GM19351 (cell line): ENCODE measurements around the gene PRRC2A.

Source experiments
- ATAC-seq: cut with Tn5 transposase; IDR thresholded peaks from one replicate; pipeline ENCODE4 v1.9.1; 2021; ENCODE audit warnings: mild to moderate bottlenecking, moderate library complexity; ENCODE audit not compliant: unreplicated experiment

The PRRC2A gene

GRCh38 chr6:31621991-31622390 lies 1.5 kb downstream of the PRRC2A start:
- no peak for ATAC-seq

DNA sequence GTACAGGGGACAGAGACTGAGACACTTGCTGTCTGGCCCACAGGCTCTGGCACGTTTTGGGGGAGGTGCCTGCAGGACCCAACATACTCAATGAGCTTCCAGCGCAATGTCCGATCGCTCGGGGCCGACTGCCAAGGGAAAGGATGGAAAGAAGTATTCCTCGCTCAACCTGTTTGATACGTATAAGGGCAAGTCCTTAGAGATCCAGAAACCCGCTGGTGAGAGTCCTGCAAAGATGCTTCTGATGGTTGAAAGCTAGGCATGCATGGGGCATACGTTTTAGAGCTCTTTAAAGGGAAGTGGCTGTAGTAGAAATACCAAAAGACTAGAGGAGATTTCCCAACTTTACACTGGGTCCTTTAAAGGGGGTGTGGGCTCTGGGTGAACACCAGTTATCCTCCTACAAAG lies 2.2 kb downstream of the PRRC2A start:
- no peak for ATAC-seq

DNA sequence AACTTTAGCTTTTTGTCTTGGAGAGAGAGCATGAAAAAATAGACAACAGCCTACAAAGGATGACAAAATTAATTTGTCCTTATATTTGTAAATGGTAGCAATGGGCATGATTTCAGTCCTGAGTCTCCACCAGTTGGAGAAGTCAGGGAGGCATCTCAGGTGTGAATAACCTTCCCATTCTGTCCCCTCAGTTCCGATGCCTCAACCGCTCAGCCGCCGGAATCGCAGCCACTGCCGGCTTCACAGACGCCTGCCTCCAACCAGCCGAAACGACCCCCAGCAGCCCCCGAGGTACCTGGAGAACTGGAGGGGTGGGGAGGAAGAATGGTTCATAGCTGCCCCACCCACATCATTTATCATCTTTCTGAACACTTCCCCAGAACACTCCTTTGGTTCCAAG lies 3.6 kb downstream of the PRRC2A start:
- ATAC-seq = no peak

- no peak for ATAC-seq
These were observed 6.4 kb downstream of the PRRC2A start for GRCh38 chr6:31626952-31627351.

DNA sequence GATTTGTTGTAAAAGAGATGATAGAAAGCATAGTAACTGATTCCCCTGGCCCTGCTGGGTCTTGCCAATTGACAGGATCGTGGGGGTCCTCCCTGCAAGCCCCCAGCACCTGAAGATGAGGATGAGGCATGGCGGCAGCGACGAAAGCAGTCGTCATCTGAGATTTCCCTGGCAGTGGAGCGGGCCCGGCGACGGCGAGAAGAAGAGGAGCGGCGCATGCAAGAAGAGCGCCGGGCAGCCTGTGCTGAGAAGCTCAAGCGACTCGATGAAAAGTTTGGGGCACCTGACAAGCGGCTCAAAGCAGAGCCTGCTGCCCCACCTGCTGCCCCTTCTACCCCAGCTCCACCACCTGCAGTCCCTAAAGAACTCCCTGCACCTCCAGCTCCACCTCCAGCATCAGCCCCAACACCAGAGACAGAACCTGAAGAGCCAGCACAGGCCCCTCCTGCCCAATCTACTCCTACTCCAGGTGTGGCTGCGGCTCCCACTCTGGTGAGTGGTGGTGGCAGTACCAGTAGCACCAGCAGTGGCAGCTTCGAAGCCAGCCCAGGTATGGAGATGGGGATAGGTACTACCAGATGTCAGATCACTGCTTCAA lies 7.3 kb downstream of the PRRC2A start:
- ATAC-seq = no peak

DNA sequence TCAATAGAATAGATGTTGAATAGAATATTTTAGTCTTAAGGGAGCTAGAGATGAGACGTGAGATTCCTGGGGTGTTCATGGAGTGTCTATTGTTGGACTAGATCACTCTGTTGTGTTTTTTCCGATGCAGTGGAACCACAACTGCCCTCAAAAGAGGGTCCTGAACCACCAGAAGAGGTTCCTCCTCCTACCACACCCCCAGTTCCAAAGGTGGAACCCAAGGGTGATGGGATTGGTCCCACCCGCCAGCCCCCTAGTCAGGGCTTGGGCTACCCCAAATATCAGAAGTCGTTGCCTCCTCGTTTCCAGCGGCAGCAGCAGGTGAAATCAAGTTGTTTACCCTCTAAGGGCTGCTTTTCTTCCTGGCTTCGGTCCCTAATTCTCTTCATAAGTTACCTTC lies 8.5 kb downstream of the PRRC2A start:
- ATAC-seq = no peak

DNA sequence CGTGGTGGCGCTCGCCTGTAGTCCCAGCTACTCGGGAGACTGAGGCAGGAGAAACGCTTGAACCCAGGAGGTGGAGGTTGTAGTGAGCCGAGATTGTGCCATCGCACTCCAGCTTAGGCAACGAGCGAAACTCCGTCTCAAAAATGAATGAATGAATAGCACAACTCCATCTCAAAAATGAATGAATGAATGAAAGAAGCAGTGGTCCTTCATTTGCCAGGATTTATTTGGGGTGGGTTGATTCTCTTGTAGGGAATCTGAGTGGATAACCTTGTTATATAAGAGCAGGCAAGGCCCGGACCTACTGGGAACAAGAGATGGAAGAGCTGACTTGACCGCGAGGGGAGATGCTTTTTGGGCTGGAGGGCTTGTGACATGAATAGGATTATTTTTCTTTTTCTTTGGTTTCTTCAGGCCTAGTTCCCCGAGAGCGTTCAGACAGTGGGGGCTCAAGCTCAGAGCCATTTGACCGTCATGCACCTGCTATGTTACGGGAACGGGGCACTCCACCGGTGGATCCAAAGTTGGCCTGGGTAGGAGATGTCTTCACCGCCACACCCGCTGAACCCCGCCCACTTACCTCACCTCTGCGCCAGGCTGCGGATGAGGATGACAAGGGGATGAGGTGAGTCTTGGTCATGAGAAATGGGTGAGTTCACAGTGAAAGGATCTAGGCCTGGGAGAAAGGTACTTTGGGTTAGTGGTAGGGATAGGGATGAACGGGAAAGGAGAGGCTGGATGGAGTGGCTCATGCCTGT lies 9.8 kb downstream of the PRRC2A start:
- no peak for ATAC-seq

DNA sequence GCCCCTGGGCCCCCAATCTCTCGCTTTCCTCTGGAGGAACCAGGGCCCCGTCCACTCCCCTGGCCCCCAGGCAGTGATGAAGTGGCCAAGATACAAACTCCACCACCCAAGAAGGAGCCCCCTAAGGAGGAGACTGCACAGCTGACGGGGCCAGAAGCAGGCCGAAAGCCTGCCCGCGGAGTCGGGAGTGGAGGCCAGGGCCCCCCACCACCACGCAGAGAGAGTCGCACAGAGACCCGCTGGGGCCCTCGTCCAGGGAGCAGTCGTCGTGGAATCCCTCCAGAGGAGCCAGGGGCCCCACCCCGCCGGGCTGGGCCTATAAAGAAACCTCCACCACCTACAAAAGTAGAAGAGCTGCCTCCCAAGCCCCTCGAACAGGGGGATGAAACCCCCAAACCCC lies 10.7 kb downstream of the PRRC2A start:
- ATAC-seq = no peak

- no peak for ATAC-seq
These were observed 11.3 kb downstream of the PRRC2A start for GRCh38 chr6:31631681-31632278.

- ATAC-seq = no peak
These were observed 11.9 kb downstream of the PRRC2A start for GRCh38 chr6:31632279-31632946.

DNA sequence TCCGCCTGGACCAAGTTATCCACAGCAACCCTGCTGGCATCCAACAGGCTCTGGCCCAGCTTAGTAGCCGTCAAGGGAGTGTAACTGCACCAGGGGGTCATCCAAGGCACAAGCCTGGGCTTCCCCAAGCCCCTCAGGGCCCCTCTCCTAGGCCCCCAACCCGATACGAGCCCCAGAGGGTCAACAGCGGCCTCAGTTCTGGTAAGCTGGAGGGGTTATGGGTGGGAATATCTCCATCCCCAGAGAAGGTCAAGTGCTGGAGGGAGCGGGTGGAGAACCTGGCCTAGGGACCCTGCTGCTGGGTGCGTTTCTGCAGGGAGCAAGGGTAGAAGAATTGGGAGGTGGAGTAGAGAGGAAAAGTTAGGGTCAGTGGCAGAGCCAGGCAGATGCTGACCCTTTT lies 12.9 kb downstream of the PRRC2A start:
- no peak for ATAC-seq

- no peak for ATAC-seq
These were observed 13.6 kb downstream of the PRRC2A start for GRCh38 chr6:31634131-31634530.

GRCh38 chr6:31634969-31635575 lies 14.6 kb downstream of the PRRC2A start:
- ATAC-seq = no peak

GRCh38 chr6:31636698-31637596 lies 16.4 kb downstream of the PRRC2A start:
- no peak for ATAC-seq

- ATAC-seq = no peak
These were observed 18.5 kb downstream of the PRRC2A start for GRCh38 chr6:31639043-31639442.

DNA sequence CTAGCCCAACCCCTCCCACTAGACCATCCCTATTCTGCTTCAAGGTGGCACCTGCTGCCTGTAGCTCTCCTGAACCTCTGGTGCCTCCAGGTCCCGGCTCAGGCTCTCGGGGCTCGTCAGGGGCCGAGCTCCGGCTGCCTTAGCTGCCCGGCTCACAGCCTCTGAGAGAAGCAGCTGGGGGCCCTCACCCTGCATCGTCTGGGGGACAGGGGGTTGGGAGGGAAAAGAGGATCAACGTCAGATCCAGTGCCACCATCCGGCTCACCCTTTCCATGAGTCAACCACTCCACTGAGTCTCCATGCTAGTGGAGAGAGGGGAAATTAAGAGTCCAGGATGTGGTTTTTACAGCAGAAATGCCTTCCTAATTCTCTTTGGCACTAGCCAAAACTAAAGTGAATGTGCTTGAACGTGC lies 18.9 kb downstream of the PRRC2A start:
- ATAC-seq = no peak

DNA sequence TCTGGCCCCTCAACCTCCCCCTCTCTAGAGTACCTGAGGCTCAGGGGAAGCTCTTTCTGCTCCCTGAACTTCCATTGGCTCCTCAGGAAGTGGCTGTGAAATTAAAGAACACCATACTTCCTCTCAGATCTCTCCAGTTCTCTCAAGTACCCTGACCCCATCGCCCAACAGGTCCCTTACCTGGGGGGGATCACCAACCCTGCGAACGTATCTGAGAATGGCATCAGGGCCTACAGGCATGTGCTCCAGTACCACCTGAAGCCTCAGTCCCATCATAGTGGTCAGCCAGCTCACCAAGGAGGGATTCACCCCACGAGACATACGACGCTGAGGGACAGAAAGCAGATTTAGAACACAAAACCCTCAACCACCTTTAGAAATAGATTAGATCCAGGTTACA lies 20.1 kb downstream of the PRRC2A start:
- ATAC-seq = no peak

DNA sequence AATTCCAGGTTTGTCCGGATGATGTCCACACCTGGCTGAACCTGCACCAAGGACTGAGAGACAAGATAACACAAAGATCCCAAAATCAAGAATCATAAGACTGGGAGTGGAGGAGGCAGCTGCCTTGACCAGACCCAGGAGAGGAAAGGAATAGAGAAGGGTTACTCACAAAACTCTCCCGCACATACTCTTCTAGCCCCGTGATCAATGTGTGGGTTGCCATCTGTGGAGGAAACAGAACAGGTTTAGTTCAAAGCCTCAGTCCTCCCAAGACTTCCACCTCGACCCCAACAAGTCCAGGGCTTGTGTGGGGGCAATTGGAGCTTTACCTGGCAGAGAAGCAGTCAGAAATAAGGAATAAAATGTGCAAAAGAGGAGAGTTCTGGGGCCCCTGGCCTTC lies 20.9 kb downstream of the PRRC2A start:
- no peak for ATAC-seq

DNA sequence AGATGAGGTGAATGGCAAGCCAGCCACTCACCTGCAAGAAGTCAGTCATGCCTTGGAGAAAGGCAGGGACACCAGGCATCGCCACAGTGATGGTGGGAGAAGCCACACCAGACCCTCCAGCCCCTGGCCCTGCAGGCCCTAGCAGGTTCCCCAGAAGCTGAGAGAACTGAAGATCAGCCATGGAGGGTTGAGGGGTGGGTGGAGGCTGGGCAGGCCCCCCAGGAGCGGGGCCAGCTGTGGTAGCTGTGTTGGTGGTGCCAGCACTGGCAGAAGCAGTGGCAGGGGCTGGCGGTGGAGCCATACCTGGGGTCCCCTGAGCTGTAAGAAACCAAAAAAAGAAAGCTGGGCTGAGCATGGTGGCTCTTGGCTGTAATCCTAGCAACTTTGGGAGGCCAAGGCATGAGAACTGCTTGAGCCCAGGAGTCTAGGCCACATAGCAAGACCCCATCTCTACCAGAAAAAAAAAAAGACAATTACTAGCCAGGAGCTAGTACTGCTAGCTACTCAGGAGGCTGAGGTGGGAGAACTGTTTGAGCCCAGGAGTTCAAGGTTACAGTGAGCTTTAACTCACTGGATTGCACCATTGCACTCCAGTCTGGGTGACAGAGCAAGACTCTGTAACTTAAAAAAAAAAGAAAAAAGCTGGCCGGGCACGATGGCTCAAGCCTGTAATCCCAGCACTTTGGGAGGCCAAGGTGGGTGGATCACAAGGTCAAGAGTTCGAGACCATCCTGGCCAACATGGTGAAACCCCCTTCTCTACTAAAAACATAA lies 22.5 kb downstream of the PRRC2A start:
- ATAC-seq = no peak
